ENCODE data around the gene SYNE4.

DNA sequence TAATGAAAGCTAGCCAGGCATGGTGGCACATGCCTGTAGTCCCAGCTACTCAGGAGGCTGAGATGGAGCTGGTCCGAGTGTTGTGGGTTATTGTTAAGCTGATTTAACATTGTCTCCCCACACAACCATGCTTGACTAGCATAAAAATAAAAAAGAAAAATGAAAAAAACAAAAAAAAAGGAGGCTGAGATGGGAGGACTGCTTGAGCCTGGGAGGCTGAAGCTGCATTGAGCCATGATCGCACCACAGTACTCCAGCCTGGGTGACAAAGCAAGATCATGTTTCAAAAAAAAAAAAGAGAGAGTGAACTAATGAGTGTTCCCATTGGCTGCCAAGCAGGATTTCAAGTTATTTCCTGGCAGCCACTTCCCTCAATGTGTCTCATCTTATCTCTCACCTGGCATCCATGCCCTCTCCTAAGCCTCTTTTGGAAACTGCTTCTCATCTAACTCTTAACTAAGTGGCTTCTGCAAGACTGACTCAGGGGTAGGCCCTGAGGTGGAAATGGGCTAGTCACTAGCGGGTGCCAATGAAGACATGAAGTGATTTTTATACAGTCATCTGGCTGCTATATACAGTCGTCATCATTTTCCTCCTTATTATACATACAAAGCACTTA, 40.6 kb upstream of the SYNE4 start:
- TF ChIP-seq POLR2A (IDR thresholded peaks at IDR 0.05; ENCODE audit: low read depth, low read length) (no peak), POU2F2 (IDR thresholded peaks at IDR 0.05; ENCODE audit: low read depth, low read length) (no peak), POLR2AphosphoS5 (IDR thresholded peaks at IDR 0.05; ENCODE audit: low read depth, low read length) (no peak)

Measured in GM12891 (cell line).